Endometrium (tissue), 2 donors: ENCODE data around the gene FRAT1.

Source experiments
- FAIRE-seq: peaks from 2 replicates; lab custom pipeline; 2012; peaks lifted over from hg19 to GRCh38; lab: Jason Lieb, UNC
- donor health status: control.
- donor health status: control.

FRAT1 gene

DNA sequence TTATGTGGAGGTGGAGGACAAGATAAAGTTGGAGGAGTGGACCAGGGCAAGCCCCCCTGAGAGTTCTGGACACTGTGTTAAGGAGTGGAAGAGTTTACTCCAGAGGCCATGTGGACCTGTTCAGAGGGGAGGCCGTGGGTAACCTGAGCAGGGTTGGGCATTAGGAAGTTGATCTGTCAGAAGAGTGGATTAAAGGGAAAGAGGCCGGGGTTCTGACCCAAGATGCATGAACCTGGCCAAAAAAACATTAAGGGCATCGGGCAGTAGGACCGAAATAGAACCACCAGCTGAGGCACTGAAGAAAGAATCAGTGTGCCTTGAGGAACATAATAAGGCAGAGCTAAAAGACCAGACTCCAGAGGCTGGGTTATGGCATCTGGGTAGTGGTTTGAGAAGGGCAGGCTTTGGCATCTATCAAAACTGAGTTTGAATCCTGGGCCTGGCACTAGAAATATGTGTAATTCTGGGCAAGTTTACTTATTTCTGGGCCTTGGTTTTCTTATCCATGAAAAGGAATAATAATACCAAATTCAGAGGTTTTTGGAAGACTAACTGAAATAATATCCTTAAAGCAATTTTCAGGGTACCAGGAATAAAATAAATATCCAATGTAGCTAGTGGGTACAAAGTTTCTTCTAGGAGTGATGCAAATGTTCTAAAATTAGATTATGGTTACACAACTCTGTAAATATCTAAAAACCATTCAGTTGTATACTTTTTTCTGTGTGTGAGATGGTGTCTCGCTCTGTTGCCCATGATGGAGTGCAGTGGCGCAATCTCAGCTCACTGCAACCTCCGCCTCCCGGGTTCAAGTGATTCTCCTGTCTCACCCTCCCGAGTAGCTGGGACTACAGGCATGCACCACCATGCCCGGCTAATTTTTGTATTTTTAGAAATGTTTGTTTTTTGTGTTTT, 10.9 kb upstream of the FRAT1 start:
- no peak for FAIRE-seq

DNA sequence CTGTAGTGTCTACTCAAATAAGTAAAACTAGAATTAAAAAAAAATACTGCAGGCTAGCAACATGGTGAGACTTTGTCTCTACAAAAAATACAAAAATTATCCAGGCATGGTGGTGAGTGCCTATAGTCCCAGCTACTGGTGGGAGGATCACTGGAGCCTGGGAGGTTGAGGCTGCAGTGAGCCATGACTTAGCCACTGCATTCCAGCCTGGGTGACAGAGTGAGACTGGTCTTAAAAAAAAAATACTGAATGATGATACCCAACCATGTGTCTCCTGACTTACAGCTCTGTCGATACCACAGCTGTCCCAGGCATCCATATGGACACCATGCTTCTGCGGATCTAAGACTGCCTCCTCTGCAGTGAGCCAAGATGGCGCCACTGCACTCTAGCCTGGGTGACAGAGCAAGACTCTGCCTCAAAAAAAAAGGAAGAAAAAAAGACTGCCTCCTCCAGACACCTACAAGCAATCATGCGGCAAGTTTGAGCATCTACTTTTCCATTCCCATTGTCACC, 7.9 kb upstream of the FRAT1 start:
- no peak for FAIRE-seq

DNA sequence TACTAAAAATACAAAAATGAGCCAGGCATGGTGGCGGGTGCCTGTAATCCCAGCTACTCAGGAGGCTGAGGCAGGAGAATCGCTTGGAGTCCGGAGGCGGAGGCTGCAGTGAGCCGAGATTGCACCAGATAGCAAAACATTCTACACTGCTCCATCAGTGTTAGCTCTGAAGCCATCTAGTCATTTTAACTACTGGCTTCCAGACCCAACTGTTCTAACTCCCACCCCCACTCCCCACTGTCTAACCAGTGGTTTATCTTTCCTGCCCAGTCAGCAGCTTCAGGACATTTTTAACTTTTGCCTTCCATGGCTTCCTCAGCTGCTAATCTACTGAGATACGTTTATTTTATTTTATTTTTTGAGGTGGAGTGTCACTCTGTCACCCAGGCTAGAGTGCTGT, 6.2 kb upstream of the FRAT1 start:
- FAIRE-seq: no peak

DNA sequence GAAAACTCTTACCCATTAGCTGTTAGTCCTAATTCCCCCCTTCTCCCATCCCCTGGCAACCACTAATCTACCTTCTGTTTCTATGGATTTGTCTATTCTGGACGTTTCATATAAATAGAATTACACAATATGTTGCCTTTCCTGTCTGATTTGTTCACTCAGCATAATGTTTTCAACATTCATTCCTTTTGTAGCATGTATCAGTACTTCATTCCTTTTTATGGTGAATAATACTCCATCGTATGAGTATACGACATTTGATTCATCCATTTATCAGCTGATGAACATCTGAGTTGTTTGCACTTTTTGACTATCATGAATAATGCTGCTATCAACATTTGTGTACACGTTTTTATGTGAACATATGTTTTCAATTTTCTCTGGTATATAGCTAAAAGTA, 4.4 kb upstream of the FRAT1 start:
- FAIRE-seq: no peak

DNA sequence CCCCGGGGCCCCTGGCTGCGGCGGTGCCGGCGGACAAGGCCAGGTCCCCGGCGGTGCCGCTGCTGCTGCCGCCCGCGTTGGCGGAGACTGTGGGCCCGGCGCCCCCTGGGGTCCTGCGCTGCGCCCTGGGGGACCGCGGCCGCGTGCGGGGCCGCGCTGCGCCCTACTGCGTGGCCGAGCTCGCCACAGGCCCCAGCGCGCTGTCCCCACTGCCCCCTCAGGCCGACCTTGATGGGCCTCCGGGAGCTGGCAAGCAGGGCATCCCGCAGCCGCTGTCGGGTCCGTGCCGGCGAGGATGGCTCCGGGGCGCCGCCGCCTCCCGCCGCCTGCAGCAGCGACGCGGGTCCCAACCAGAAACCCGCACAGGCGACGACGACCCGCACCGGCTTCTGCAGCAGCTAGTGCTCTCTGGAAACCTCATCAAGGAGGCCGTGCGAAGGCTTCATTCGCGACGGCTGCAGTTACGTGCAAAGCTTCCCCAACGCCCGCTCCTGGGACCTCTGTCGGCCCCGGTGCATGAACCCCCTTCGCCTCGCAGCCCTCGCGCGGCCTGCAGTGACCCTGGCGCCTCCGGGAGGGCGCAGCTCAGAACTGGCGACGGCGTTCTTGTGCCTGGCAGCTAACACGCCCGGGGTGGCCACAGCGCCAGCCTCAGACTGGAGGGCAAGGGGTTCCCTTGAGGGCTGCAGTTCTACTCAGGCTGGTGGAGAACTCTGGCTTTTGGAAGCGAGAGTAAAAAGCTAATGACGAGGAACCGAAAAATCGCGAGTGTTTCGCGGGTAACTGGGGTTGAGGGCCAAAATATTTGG, 804 bp downstream of the FRAT1 start:
- FAIRE-seq: no peak

DNA sequence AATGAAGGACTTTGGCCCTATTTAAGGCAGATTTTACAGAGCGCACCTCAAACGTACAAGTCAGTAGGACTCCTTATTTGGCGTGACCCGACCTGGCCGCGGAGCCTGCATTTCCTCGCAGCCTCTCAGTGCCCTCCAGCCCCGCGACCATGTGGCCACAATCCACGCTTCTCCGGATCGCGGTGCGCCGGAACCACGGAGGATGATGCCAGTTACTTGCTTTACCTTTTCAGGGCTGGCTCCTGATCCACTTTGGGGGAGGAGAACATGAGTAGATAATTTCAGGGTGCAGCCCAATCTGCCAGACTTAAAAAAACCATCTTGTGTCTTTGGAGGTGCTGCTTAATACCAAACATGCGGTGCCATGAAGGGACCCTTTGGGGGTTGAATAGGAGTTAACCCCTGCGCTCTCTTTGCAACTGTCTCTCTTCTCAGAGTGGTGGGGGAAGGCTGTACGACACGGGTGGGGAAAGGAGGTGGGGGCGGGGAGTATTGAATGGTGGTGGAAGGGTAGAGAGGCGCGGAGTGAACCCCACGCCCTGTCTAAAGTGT, 1.5 kb downstream of the FRAT1 start:
- no peak for FAIRE-seq

DNA sequence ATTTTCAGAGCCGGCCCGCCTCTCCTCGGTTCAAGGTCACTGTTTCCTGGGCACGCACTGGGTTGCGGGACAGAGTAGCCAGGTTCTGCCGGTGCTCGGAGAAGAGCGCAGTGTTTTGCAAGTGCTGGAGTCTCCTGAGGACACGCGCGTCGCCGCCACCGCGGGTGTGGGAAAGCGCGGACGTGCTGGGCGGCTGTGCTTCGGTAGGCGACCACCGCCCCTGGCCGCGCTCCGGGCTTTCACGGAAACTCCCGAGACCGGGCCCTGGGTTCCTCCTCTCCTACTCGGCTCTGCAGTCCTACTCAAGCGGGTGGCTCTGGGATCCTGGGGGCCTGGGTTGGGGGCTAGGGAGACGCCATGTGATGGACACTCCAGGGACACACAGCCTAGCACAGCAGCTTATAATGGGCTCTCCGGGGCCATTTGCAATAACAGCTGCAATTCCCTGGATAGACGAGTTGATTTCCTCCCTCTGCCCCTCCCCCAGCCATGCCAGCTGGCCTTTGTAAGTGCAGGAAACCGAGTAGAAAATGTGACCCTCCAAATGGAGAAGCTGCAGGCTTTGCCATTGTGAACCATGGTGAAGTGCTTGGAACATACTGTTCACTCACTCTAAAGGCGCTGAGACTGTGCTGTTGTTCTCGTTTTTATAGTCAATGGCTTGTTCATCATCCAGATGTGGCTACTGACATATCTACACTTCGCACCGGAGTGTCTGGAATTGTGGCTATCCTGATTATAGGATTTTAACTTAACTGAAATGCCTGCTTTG, 2.1 kb downstream of the FRAT1 start:
- no peak for FAIRE-seq

DNA sequence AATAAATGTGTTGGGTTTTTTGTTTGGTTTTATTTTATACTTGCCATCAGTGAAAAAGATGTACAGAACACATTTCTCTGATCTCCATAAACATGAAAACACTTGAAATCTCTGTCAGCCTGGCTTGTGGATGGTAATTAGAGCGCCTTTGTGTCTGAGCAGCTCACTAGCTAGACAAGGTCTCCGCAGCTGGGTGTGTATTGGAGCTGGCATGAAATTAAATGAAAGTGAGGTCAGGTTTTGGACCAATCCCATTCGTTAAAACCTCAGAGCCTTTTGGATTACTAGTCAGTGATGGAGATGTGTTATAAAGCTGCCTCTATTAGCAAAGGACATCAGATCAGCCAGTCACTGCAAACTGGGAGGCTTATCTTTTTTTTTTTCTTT, 2.7 kb downstream of the FRAT1 start:
- FAIRE-seq: no peak

DNA sequence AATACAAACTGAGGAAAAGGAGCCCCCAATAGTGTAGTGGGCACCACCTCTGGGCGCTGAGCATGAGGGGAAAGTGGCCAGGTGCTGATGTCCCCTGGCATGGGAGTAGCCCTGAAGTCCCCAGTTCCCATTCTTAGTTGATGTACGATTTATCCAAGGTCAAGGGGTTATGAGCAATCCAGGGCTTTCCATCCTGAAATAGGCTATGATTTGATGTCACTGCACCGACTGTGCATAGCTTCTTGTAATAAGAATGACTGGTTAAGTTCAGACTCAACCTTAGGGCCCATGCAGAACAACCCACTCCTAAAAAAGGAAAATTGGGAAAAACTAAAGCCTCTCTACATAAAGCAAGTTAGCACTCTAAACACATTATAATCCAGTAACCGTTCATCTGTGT, 4.4 kb downstream of the FRAT1 start:
- no peak for FAIRE-seq

DNA sequence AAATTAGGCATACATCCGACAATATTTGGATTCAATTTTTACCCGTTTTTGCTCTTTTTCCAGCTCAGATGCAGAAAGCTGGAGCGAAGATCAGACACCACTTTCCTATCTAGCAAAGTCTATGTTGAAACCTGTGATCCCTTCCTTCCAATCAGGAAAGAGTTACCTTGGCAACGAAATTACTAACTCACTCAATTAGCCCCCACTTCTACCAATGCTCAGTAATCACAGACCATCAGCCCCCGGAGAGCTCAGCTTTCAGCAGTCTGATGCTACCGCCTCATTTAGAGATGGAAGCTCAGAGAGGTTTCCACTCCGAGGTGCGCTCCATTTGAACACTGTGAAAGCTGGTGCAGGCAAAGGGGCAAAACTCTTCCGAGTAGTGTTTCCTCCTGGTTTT, 6.7 kb downstream of the FRAT1 start:
- FAIRE-seq: no peak

DNA sequence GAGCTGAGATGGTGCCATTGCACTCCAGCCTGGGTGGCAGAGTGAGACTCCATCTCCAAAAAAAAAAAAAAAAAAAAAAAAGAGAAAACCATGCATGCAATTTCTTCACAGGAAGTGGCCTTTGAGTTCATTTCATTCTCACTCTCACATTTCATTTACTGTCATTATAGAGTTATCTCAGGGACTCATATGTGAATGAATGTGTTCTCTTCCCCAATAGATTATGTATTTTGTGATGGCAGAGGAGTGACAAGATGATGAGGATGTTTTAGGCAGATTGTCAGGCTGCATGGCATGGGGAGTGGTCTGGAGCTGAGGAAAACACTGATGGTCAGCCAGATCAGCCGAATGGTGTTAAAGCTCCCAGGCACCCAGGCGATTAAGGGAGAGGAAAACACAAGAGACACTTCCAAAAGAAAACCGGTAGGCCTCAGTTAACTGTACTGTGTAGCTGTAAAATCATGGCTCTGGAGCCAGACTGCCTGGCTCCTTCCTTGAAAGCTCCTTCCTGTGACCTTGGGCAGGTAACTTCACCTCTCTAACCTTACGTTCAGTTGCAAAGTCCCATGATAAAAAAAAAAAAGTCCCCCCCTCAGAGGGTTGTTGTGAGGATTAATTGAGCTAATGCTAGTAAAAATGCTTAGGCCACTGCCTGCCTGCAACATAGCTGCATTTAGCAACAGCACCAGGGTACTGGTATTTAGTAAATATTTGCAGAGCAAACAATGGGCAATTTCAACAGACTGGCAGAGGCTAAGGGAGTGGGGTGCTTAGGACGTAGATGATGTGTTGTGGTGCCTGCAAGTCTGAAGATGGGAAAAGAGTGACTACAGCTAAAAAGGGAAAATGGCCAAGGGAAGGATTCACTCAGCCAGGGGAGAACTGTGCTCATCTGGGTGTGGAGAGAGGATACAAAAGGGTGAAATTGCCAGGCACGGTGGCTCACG, 8.6 kb downstream of the FRAT1 start:
- no peak for FAIRE-seq

DNA sequence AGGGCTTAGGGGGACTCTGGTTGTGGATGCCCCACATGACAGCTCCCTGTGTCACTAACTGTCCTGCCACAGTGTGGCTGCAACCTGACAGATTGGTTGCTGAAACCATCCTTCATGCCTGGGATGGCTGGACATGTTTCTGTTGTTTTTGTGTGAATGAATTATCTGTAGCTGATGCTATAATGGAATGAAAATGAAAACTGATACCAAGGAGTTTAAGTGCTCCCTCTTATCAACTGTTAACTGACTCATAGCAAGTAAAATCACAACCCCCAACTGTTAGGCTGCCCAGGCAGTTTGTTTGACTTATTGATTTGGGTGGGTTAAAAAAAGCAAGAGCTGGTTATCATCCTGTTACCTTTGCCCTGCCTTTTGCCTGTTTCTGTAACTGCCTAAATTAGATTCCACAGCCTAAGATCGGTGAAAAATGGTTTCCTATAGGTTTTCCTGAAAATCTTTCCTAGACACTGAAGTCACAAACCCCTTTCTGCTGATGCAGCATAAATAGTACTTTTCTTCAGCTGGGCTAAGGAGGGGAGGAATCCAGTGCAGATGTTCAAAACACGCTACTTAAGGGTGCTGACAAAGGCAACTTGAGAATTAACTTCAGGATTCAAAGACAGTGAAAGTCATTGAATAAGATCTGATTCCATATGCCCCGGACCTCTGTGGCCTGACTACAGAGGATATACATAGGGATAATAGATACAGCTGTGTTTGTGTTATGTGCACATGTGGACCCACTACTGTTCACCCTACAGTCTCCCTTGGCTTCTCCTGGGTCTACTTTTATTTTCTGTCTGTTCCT, 9.8 kb downstream of the FRAT1 start:
- no peak for FAIRE-seq

DNA sequence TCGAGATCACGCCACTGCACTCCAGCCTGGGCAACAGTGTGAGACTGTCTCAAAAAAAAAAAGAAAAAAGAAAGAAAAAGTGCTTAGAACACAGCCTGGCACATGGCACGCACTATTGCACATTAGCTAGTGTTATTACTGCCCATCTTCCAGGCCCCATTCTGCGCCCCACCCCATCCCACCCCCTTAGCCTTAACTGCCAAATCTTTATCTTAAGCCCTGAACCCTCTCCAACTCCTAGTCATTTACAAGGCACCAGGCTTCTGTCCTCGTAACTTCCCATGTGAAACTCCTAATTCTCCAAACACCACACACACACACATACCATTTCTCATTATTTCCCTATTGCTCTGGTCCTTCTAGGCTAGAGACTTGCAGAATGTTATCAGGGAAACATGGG, 10.7 kb downstream of the FRAT1 start:
- FAIRE-seq: no peak

DNA sequence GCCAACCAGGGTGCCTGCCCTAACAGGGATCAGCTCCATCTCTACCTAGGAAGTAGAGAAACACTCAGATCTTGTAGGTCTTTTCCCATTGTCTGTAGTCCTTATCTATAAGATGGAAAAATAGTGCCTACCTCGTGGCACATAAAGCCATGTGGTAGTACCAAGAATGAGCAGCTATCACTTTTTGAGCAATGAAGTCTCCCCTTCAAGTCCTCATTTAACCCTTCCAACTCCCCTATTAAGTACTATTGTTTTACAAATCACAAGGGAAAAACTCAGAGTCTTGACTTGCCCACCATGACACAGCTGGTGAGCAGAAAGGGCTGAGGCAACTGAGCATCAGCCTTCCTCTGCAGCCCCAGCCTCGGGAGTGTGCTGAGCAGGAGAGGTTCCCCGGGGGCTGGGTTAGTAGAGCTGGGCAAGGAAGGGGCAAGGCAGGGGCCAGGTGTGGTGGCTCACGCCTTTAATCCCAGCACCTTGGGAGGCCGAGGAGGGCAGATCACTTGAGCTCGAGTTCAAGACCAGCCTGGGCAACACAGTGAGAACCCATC, 12.2 kb downstream of the FRAT1 start:
- FAIRE-seq: no peak

DNA sequence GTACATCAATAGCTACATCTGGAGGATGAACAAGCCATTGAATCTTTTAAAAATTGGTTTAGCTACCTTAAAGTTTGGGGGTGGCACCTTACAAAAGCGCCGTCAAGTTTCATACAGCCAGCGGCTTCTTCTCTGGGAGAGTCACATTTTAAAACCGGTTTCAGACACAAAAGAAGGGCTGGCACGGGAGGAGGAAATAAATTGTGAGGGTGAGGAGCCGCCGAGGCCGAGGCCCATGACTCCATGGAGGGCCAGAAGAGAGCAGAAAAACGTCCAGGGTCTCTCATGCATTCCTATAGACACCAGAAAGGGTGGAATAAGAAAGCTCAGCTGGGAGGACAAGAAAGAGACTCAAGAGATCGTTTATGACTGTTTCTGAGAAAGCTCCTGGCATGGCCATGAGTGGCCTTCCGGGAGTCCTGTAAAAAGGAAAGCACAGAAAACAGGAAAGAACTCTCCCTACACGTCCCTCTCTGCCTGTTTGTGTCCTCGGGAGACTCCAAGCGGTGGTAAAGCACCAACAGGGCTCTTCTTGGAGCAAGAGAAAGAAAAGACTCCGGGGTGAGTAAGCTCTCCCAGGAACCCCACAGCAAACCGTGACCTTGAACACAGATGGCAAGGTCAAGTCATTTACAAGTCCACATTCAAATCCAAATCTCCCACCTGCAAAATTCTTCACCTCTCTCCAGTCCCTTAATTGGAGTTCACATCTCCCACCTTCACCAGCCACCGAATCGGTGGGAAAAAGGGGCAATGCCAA, 13.7 kb downstream of the FRAT1 start:
- no peak for FAIRE-seq

DNA sequence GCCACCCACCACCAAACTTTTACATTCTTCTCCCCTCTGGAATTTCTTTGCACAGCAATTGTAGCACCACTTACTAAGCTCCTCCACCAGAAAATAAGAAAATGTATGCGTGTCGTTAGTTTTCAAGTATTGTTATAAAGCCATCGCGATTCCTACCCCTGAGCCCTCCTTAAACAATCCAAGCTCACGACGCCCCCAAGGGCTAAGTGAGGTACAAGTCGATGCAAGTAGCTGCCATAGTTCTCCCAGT, 14.2 kb downstream of the FRAT1 start:
- no peak for FAIRE-seq

DNA sequence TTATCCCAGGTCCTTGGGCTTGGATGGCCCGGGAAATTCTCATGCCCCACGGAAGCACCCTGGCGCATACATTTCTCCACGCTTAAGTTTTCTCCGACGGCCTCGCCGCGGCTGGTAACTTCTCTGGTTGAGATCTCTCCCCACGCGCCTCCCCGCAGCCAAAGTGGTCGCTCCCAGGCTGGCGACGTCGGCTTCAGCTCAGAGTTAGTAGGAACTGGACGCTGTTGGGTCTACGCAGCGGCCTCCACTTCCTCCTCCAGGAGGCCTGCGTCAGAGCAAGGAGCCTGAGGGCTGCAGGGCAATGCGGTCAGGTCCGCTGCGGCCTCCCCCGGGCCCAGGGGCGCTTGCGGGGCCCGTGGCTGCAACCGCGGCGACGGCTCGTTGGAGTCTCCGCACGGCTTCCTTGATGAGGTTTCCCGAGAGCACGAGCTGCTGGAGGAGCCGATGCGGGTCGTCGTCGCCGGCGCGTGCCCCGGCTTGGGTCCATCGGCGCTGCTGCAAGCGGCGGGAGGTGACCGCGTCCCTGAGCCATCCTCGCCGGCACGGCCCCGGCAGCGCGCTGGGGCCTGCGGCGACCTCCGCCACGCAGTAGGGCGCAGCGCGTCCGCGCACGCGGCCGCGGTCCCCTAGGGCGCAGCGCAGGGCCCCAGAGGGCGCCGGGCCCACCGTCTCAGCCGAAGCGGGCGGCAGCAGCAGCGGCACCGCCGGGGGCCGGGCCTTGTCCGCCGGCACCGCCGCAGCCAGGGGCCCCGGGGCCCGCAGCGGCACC, 14.7 kb downstream of the FRAT1 start:
- no peak for FAIRE-seq

DNA sequence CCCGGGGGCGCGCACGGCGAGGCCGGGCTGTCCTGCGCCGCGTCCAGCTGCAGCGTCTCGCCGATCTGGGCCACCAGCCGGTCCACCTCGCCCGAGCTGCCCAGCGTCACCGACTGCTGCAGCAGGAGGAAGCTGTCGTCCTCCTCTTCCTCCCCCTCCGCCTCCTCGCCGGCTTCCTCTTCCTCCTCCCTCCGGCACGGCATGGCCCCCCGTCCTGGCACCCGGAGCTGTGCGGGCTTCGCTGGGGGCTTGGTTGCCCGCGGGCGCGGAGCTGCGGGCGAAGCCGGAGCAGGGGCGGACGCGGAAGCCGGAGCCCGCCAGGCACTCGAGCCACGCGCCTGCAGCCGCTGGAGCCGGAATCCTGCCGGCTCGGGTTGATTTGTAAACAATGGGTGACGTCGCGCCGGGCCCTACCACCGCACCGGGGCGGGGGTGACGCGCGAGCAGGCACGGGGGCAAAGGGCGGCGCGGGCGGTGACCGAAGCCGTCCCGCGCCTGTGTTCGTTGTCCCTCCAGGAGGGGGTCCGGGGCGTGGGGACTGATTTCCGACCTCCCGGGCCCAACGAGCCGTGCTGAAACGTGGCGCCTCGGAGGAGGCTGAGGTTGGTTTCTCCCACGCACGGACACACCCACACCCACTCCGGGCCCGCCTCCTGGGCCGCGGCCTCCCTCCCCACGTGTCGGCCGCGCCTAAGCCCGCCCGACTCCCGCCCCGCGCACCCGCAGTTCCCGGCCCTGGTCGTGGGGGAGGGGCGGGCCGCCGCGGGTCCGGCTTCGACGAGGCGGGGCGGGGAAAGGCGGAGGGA, 15.5 kb downstream of the FRAT1 start, which contains the start of gene FRAT2:
Gene FRAT2, minus strand, starts transcription at position 360 of the 806 bp plus-strand sequence. Its CDS starts 157 bp downstream, at position 203.
- FAIRE-seq: no peak
